ENCODE results near the gene NSMF.

NSMF gene

DNA sequence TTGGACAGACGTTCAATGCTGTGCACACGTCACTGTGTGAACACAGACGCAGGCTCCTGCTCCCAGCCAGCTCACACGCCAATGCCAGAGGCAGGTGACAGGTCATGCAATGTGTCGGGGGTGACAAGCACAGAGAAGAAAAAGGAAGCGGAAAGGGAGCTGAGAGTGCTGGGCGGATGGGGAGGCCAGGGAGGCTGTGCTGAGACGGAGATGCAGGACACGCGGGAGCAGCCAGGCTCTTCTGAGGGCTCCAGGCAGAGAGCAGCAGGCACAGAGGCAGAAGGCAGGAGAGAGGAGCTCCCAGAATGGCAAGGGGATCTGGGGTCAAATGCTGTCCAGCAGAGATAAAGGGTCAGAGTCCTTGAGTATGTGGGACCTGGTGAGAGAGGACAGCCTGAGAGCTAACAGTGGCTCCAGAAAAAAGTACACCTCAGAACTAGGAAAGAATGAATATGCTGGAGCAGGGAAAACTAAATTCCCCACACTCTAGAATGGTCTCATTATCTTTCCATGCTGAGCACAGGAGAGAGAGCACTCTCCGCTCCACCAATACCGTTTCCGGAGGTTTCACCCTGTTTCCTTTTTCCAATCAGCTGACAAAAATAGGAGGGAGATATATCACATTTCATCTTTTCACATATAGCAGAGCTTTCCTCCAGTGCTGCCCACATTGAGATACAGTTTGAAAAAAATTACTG is 32.8 kb upstream of the NSMF start:
- no peaks in the 10 kb centered on the region for H3K36me3 ChIP-seq (replicated peaks; ENCODE audit: low read depth, low read length)
- no peaks in the 10 kb centered on the region for H4K20me1 ChIP-seq (ENCODE audit: insufficient read depth, low read length)
- H3K4me3 ChIP-seq (ENCODE audit: low read length), result no peak overlapping the region
- no peak overlapping the region for H3K4me2 ChIP-seq (ENCODE audit: low read length)
- H3K79me2 ChIP-seq (ENCODE audit: low read length), result no peaks in the 10 kb centered on the region
- no peak overlapping the region for H3K27ac ChIP-seq (ENCODE audit: low read length)
- no peak overlapping the region for H3K9ac ChIP-seq (ENCODE audit: low read length)
- H3K27me3 ChIP-seq (ENCODE audit: low read depth, low read length), result no peaks in the 10 kb centered on the region
- H3K9me3 ChIP-seq (ENCODE audit: insufficient read depth, low read length), result no peaks in the 10 kb centered on the region
- TF ChIP-seq, protein P1, sequence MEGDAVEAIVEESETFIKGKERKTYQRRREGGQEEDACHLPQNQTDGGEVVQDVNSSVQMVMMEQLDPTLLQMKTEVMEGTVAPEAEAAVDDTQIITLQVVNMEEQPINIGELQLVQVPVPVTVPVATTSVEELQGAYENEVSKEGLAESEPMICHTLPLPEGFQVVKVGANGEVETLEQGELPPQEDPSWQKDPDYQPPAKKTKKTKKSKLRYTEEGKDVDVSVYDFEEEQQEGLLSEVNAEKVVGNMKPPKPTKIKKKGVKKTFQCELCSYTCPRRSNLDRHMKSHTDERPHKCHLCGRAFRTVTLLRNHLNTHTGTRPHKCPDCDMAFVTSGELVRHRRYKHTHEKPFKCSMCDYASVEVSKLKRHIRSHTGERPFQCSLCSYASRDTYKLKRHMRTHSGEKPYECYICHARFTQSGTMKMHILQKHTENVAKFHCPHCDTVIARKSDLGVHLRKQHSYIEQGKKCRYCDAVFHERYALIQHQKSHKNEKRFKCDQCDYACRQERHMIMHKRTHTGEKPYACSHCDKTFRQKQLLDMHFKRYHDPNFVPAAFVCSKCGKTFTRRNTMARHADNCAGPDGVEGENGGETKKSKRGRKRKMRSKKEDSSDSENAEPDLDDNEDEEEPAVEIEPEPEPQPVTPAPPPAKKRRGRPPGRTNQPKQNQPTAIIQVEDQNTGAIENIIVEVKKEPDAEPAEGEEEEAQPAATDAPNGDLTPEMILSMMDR (IDR thresholded peaks at IDR 0.05; ENCODE audit: low read depth, low read length), result no peak
- no peak for TF ChIP-seq EZH2phosphoT487 (IDR thresholded peaks at IDR 0.05; ENCODE audit: low read depth)
- H3K4me1 ChIP-seq (ENCODE audit: low read length), result no peaks in the 10 kb centered on the region
- H2AFZ ChIP-seq (ENCODE audit: low read depth, low read length), result no peak overlapping the region

DNA sequence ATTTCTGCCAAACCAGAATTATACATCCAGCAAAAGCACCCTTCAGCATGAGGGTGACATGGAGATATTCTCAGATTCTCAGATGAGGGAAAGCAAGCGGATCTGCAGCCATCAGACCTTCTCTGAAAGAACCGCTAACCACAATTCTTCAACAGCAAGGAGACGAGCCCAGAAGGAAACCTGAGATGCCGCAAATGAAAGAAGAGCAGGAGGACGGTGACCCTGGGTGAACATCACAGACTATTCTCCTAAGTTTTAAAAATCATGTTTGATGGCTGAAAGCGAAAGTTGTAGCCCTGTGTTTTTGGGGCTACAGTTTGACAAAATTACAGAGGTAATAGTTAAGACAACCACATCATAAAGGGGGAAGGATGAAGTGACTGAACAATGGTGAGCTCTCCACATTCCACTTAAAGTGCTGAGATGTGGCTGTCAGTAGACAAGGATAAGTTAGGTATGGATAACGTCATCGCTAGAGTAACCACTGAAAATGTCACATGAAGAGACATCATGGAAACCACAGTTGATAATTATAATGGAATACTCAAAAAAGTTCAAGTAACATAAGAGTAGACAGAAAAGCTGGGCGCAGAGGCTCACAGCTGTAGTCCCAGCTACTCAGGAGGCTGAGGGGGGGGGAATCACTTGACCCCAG is 31.5 kb upstream of the NSMF start:
- Histone ChIP-seq H4K20me1 (ENCODE audit: insufficient read depth, low read length) (no peaks in the 10 kb centered on the region), H3K4me2 (ENCODE audit: low read length) (no peak overlapping the region), H3K4me3 (ENCODE audit: low read length) (no peak overlapping the region), H3K9ac (ENCODE audit: low read length) (no peak overlapping the region), H3K9me3 (ENCODE audit: insufficient read depth, low read length) (no peaks in the 10 kb centered on the region), H3K27ac (ENCODE audit: low read length) (no peak overlapping the region), H3K27me3 (ENCODE audit: low read depth, low read length) (no peaks in the 10 kb centered on the region), H3K79me2 (ENCODE audit: low read length) (no peaks in the 10 kb centered on the region), H3K36me3 (replicated peaks; ENCODE audit: low read depth, low read length) (no peaks in the 10 kb centered on the region), H3K4me1 (ENCODE audit: low read length) (no peaks in the 10 kb centered on the region), H2AFZ (ENCODE audit: low read depth, low read length) (no peak overlapping the region)
- TF ChIP-seq EZH2phosphoT487 (IDR thresholded peaks at IDR 0.05; ENCODE audit: low read depth), result no peak
- TF ChIP-seq, protein P1 (IDR thresholded peaks at IDR 0.05; ENCODE audit: low read depth, low read length), result no peak

DNA sequence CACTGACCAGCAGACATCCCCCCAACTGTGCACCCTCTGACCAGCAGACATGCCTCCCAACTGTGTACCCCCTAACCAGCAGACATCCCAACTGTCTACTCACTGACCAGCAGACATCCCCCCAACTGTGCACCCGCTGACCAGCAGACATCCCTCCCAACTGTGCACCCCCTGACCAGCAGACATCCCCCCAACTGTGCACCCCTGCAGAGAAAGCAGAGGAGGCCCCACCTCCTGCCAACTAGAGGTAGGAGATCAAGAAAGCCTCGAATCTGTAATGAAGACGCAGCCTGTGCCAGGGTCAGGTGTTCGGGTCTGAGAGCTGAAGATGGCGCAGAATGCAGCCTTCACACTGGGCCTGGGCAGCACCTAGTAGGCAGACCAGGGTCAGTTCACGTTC is 29.8 kb upstream of the NSMF start:
- no peak overlapping the region for H3K9ac ChIP-seq (ENCODE audit: low read length)
- H3K36me3 ChIP-seq (replicated peaks; ENCODE audit: low read depth, low read length), result no peaks in the 10 kb centered on the region
- no peaks in the 10 kb centered on the region for H4K20me1 ChIP-seq (ENCODE audit: insufficient read depth, low read length)
- no peaks in the 10 kb centered on the region for H3K4me1 ChIP-seq (ENCODE audit: low read length)
- TF ChIP-seq, protein P1 (IDR thresholded peaks at IDR 0.05; ENCODE audit: low read depth, low read length), result no peak
- no peak for TF ChIP-seq EZH2phosphoT487 (IDR thresholded peaks at IDR 0.05; ENCODE audit: low read depth)
- no peaks in the 10 kb centered on the region for H3K27me3 ChIP-seq (ENCODE audit: low read depth, low read length)
- no peak overlapping the region for H3K4me3 ChIP-seq (ENCODE audit: low read length)
- no peaks in the 10 kb centered on the region for H3K9me3 ChIP-seq (ENCODE audit: insufficient read depth, low read length)
- no peak overlapping the region for H3K27ac ChIP-seq (ENCODE audit: low read length)
- no peak overlapping the region for H3K4me2 ChIP-seq (ENCODE audit: low read length)
- no peak overlapping the region for H2AFZ ChIP-seq (ENCODE audit: low read depth, low read length)
- no peaks in the 10 kb centered on the region for H3K79me2 ChIP-seq (ENCODE audit: low read length)

DNA sequence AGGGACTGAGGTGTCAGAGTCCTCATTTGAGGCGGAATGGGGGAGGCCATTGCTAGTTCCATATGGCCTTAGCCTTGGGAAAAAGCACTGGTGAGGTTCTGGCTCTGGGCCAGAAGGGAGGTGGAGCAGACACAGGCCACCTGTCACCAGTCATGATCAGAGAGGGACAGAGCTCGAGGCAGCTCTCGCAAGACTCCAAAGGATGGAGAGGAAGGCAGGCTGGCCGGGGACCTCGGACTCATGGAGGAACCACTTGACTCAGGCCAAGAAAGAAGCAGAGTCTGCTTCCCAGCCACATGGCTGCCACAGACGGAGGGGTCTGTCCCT is 29.2 kb upstream of the NSMF start:
- Histone ChIP-seq H3K4me2 (ENCODE audit: low read length) (no peak overlapping the region), H3K27ac (ENCODE audit: low read length) (no peak overlapping the region), H3K9ac (ENCODE audit: low read length) (no peak overlapping the region), H3K79me2 (ENCODE audit: low read length) (no peaks in the 10 kb centered on the region), H3K36me3 (replicated peaks; ENCODE audit: low read depth, low read length) (no peaks in the 10 kb centered on the region), H4K20me1 (ENCODE audit: insufficient read depth, low read length) (no peaks in the 10 kb centered on the region), H2AFZ (ENCODE audit: low read depth, low read length) (no peak overlapping the region), H3K4me3 (ENCODE audit: low read length) (no peak overlapping the region), H3K9me3 (ENCODE audit: insufficient read depth, low read length) (no peaks in the 10 kb centered on the region), H3K4me1 (ENCODE audit: low read length) (no peaks in the 10 kb centered on the region), H3K27me3 (ENCODE audit: low read depth, low read length) (no peaks in the 10 kb centered on the region)
- TF ChIP-seq, protein P1 (IDR thresholded peaks at IDR 0.05; ENCODE audit: low read depth, low read length), result no peak
- TF ChIP-seq EZH2phosphoT487 (IDR thresholded peaks at IDR 0.05; ENCODE audit: low read depth), result no peak
